ENCODE data around the gene AOPEP.

Gene AOPEP

DNA sequence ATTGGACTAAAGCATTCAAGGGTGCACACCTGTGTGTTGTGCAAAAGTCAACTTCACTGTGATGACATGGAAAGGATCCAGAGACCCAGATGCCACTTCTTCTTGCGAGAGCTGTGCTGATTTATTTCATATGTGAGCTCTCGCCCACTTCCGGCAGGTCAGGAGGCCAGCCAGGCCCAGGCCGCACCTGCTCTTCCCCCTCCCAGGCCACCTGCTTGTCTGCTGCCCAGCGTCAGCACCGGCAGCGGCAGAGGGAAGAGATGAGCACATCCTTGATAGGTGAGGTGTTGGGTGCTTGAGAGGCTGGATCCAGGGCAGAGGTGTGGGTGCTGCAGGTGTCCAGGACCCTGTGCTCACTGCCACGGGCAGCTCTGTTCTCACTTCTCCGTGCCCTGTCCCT, 348.1 kb downstream of the AOPEP start:
- no peak for DNase-seq

GRCh38 chr9:95075700-95076099, 349.2 kb downstream of the AOPEP start:
- no peak for DNase-seq

DNA sequence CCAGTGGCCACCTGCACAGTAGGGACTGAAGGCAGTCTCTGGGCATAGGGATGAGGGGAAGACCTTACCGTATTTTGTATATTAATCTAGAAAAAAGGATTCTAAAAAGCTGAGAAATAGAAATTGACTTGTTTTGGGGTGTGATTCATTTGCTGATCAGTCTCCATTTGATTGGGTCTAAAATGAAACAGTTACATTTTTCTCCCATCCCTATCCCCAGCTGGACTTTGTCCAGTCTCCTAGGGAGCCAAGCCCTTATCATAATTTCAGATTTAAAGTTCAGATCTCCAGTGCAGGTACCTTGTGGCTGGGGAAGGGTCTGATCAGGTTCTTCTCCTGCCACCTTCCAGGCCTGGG, 350.2 kb downstream of the AOPEP start:
- DNase-seq, result no peak

GRCh38 chr9:95077053-95077765, 350.7 kb downstream of the AOPEP start:
- no peak for DNase-seq

- no peak for DNase-seq
These were observed 351.4 kb downstream of the AOPEP start for GRCh38 chr9:95077766-95078370.

DNA sequence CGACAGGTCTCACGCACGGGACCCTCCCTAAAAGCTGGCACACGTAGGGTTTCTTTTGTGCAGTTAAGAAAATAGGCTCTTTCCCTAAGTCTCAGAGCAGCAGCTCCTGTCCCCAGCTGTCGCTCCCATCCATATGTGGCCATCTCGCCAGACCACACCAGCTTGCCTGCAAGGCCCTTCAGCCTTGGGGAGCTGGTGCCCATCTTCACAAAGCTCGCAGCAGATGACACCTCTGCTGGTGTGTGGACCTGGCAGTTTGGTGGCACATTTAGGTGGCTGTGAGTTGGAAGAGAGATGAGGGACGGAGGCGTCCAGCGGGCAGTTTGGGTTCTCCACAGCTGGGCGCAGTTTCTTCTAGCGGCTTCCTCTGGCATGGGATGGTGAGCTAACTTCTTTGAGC, 352.0 kb downstream of the AOPEP start:
- DNase-seq, result no peak

- DNase-seq, result no peak
These were observed 352.4 kb downstream of the AOPEP start for GRCh38 chr9:95078939-95079338.

GRCh38 chr9:95079461-95079860, 353.0 kb downstream of the AOPEP start:
- no peak for DNase-seq

GRCh38 chr9:95080961-95081647, 354.6 kb downstream of the AOPEP start:
- DNase-seq, result no peak

- no peak for DNase-seq
These were observed 355.5 kb downstream of the AOPEP start for GRCh38 chr9:95081998-95082397.

DNA sequence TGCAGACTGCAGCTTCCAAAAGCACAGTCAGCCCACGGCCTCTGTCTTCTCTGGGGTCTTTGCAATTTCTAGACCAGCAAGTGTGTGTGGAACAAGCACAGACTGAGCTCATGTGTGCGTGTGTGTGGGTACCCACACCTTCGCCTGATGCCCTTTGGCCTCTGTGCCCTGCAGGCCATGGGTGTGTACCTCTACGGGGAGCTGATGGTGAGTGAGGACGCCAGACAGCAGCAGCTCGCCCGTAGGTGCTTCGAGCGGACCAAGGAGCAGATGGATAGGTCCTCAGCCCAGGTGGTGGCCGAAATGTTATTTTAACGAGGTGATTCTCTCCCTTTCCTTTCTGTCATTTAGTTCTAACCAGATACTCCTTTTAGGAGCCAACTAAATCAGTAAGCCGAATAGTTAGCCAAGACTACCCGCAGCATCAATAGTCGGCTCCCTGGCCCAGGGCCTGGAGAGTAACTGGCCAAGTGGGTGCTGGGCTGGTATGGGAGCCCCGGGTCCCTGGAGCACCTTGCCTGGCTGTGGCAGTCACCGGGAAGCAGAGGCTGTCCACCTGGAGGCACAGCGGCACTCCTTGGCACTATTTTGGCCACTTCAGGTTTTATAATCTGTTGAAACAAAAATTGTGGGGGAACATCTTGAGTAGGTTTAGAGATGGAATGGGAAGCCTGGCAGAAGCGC, 356.0 kb downstream of the AOPEP start:
- DNase-seq, result no peak

DNA sequence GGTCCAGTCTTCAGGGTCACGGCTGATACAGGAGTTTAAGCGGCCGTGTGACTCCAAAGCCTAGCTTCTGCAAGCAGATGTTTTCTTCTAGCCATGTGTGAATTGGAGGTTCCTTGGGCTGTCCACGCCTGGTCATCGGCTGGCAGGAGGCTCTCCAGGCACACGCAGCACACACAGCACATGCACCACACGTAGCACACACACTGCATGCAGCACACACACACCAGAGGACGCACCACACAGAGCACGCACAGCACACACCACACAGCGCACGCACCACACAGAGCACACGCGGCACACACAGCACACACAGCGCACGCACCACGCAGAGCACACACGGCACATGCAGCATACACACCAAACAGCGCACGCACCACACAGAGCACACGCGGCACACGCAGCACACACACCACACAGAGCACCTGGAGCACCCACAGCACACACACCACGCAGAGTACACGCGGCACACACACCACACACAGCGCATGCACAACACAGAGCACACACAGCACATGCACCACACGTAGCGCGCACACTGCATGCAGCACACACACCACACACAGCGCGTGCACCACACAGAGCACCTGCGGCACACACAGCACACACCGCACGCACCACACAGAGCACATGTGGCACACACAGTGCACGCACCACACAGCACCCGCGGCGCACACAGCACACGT, 356.7 kb downstream of the AOPEP start:
- no peak for DNase-seq

GRCh38 chr9:95084254-95084934, 357.9 kb downstream of the AOPEP start:
- no peak for DNase-seq

DNA sequence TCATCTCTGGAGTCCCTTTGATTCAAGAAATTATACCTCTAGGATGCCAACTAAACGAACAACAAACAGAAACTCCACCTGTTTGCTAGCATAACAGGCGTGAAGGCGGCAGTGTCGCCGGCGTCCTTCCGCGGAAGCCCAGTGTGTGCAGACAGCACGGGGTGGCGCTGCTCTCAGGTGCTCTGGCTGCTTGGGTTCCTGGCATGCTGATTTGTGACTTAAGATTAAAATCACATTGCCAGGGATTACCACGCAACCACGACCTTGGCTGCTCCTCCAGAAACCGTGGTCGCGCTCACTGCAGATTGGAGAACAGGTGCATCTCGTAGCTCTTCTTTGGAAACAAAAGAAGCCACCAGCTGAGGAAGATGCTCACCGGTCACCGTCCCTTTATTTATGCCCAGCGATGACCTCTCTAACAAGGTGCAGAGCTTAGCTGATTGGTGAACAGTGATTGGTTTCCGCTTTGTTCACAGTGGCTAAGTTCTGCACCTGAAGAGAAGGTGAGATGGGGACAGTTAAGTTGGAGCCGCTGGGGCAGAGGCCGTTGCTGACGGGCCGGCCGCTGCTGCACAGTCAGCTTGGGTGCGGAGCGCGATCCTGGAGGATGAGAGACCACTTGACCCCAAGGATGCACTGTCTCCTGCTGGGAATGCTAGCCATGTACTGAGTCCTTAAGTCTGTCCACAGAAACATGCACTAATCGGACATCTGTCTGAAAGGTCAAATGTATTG, 358.7 kb downstream of the AOPEP start:
- DNase-seq, result no peak

DNA sequence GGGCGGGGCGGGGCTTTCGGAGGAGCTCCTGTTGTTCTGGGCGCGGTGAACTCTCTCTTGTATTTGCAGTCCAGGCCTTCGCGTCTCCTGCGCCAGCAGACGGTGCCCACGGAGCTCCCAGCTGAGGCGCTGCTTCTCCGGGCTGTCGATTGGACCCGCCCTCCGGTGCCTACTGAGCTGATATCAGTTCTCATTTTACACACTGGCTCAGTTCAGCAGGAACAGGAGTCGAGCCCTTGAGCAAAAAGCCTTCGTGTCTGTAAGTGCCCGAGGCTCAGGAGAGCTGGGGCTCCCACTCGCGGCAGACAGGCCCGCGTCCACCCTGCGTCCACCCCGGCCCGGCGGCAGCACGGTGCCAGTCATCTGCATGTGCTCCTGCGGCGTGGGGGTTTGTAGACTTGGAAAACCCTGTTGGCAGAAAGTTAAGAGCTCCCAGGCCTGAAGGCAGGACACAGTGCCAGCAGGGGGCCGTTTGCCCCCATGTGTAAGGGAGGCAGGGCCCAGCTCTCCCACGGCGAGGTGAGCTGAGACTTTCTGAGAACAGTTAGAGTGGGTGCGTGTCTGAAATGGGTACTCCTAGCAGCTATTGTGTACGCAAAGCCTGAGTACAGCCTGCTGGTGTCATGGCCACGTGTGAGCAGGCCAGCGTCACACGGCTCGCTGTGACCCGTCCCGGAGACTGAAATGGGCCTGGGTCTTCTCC, 359.5 kb downstream of the AOPEP start:
- no peak for DNase-seq

DNA sequence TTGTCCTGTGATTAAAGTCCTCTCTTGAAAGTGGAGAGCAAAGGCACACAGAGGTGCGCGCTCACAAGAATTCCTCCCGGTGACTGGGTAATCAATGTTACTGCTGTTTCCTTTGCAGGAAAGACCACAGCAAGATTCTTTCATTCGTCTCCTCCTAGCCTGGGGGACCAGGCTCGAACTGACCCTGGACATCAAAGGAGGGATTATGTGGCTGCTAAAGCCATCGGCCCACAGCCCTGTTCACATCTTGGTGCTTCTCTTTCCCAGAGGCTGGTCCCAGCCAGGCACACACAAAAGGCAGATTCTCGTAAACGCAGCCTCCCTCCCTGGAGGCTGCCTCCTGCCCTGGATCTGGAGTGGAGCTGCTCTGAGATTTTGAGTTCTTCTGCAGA, 360.1 kb downstream of the AOPEP start:
- DNase-seq, result no peak

DNA sequence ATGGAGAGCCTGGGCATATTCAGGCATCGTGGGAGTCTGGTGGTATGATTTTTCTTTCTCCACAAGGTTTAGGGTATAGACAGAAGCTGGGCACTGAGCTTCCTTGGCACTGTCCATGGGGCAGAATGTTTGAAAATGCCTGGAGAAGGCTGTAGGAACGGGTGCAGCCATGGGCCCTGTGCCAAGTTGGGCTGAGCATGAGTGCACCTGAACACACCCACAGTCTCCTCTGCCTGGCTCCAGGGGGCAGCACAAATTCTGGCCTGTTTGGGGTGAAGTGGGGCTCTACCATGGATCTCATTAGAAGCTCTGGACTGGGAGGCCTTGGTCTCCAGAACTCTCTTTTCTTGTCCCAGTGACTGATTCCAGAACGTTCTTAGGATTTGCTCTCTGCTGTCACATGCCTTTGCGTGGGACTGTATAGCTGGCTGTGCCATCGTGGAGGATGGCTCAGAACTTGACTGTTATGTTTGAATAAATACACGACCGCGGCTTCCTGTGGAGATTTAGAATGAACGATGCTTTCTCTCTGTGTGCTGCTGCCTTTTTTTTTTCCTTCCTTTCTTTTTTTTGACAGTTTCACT, 361.3 kb downstream of the AOPEP start:
- no peak for DNase-seq

DNA sequence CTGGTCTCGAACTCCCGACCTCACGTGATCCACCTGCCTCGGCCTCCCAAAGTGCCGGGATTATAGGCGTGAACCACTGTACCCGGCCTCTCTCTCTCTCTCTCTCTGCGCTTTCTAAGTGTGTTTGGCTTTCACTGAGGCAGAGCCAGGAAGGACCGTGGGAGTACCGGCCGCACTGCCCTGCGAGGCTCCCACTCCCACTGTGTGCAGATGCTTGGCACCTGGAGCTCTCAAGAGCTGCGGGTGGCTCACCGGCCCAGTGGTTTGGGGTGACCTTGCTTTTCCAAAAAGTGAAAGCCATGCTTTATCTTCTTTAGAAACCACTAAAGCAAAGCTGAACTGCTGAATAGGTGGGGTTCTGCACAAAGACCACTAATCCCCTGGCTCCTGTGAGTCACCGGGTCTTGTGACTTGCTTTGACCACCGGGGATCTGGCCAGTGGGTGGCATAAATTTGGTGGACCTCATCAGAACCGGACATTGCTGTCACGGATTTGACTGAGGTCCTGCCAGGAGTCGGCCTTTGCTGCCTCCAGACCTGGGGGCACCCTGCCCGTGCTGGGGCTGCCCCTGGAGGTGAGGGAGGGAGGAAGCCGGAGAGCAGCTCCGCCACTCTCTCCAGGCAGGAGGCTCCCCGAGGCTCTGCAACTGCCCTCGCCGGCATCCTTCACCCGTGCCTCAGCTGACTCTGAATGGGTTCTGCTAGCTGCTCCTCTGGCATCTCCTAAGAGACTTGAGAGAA, 362.1 kb downstream of the AOPEP start:
- DNase-seq, result no peak

- no peak for DNase-seq
These were observed 362.9 kb downstream of the AOPEP start for GRCh38 chr9:95089257-95090022.
